Islet precursor cell (in vitro differentiated cells): ENCODE data around the gene PPP4R3A.
"Not testable (repeated sequence)": the region's sequence is repeated elsewhere in the genome, so short reads cannot be mapped to it uniquely, and the experiment has no call there.

Experiments used
- DNase-seq: peaks from one replicate; pipeline ENCODE4 v3.0.0-alpha.2; 2018

The PPP4R3A gene

DNA sequence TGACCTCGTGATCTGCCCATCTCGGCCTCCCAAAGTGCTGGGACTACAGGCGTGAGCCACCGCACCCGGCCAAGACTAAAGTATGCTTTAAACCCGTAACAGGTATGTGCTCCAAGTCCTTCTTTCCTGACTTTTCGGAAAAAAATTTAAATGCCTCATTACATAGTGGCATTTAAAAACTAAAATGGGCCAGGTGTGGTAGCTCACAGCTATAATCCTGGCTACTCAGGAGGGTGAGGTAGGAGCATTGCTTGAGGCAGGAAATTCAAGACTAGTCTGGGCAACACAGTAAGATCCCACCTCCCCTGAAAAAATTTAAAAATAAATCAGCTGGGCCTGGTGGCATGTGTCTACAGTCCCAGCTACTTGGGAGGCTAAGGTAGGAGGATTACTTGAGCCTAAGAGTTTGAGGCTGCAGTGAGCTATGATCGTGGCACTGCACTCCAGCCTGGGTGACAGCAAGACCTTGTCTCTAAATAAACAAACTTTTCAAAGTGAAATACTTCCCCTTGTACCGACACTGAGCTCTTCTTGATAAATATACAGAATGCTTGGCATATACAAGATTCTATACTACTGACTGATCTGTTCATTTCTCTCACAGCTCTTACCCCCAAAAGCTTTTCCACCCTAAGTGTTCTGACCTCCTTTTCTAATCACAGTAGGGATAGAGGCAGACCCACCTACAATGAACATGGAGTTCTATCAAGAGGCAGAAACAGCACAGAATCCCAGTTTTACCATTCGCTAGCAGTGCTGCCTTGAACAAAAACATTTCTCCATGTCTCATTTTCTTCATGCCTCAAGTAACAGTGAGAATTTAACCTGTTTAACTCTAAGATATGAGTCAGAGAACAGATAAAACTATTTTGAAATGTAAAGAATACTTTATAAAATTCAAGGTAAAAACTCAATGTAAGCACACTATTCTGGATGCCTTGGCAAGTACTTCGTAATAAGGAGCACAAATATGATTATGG, 7.9 kb downstream of the PPP4R3A start:
- no peak for DNase-seq

DNA sequence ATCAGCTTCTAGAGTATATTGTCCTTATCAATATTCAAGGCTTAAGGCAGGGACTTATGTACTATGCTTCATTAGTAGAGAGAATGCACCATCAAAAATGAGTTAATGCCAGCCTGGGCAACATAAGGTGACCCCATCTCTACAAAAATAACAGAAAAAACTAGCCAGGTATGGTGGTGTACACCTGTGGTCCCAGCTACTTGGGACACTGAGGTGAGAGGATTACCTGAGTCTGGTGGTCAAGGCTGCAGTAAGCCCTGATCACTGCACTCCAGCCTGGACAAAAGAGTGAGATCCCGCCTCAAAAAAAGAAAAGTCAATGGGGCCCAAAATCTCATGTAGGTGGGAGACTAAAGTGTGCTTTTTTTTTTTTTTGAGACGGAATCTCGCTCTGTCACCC, 8.8 kb downstream of the PPP4R3A start:
- no peak for DNase-seq

GRCh38 chr14:91496790-91497189, 13.3 kb downstream of the PPP4R3A start:
- DNase-seq = no peak

- DNase-seq = not testable (repeated sequence)
Observed at GRCh38 chr14:91494392-91495065, 15.6 kb downstream of the PPP4R3A start.

DNA sequence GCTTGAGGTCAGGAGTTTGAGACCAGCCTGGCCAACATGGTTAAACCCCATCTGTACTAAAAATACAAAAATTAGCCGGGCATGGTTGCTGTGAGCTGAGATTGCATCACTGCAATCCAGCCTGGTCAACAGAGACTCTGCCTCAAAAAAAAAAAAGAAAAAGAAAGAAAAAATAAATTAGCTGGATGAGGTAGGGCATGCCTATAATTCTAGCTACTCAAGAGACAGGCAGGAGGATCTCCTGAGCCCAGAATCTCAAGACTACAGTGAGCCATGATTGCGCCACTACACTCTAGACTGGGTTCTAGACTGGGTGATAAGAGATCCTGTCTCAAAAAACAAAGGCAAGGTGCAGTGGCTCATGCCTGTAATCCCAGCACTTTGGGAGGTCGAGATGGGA, 16.9 kb downstream of the PPP4R3A start:
- no peak for DNase-seq

DNA sequence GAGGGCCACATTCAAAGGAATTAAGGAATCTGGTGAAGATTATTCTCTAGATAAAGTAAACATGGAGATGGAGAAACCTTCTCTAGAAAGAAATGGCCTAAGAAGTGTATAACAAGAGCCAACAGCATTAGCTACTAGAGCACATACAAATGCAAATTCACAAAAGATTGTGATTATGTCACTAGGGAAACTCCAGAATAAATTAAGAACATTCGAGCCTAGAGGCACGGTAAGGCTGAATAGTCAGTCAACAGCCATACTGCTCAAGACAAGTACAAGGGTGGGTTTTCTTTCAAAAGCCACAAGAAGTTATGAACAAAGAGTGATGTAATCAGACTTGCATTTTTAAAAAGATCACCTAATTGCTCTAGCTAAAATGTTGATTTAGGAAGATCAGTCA, 25.4 kb downstream of the PPP4R3A start:
- no peak for DNase-seq

DNA sequence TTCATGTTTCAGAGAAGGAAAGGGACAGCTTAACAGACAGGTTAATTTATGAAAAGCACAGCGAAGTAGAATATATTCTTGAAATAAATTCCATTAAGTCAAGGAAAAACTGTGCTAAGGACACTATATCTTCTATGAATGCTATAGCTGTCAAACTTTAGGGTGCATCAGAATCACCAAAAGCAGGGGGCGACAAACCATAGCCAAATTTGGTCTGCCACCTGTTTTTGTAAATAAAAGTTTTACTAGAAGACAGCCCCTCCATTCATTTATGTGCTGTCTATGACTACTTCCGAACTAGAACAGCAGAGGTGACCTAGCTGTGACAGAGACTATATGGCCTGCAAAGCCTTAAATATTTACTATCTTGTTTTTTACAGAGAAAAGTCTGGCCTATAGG, 25.9 kb downstream of the PPP4R3A start:
- DNase-seq = no peak

- DNase-seq = no peak
Observed at GRCh38 chr14:91482263-91483013, 27.7 kb downstream of the PPP4R3A start.

GRCh38 chr14:91477388-91477787, 32.7 kb downstream of the PPP4R3A start:
- DNase-seq = no peak

DNA sequence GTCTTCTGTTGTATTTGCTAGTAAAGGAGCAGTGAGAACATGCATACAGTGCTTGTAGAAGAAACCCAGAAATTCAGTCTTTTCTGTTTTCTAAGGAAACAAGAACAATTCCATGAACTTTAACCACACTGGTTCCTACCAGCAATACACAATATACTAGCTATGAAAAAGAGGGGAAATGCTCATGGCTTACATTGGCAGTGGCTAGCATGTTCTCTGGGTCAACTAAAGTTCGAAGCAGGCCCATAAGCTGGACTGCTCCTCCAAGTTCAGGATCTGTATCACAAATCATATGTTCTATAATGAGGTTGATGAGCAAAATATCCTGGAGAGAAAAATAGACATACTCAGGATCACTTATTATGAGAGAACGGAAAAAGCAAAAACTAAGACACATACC, 37.1 kb downstream of the PPP4R3A start:
- no peak for DNase-seq

DNA sequence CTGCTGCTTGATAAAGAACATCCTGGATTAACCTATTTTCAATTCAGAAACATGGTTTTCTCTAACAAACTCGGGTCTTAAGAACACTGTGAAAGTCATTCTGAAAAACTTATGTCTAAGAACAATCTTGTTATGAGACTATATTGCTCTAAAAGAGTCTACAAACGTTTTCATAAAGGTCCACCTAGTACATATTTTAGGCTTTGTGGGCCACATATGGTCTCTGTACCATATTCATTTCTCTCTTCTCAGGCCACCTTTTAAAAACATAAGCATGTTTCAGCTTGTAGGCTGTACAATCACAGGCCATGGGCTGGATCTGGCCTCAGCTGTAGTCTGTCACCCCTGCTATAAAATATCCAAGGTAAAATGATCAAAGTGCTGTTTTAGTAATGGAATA, 39.9 kb downstream of the PPP4R3A start:
- no peak for DNase-seq

- no peak for DNase-seq
Observed at GRCh38 chr14:91466192-91466591, 43.9 kb downstream of the PPP4R3A start.

GRCh38 chr14:91464615-91465205, 45.4 kb downstream of the PPP4R3A start:
- DNase-seq = no peak

DNA sequence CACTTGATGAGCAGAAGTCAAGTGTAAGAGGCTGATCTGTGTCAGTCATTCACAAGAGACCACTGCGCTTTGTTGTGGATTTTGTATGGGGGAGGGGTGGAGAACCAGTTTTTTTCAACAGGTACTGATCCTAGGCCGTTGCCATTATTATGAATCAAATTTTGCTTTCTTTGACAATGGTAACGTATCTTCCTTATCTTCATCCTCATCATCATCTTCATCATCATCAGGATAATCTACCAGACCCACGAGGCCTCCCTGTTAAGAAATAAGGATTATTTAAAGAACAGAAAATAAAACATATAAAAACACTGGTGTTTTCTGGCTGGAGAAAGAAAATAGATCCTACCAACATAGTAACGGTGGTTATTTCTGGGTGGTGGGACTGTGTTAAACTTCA, 51.5 kb downstream of the PPP4R3A start:
- DNase-seq = no peak

- DNase-seq = no peak
Observed at GRCh38 chr14:91456283-91456682, 53.8 kb downstream of the PPP4R3A start.

DNA sequence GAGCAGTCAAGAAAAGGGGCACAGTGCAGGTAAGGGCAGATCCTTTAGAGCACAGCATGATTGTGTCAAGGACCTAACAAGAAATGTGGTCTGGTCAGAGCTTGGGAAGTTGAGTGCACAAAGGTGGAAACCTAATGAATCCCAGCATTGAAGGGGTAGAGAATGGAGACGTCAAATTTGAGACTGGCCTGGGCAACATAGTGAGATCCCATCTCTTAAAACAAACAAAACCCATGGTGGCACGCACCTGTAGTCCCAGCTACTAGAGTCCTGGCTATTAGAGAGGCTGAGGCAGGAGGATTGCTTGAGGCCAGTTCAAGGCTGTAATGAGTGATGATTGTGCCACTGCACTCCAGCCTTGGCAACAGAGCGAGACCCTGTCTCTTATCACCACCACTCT, 55.5 kb downstream of the PPP4R3A start:
- DNase-seq = no peak

- DNase-seq = no peak
Observed at GRCh38 chr14:91454155-91454554, 56.0 kb downstream of the PPP4R3A start.

GRCh38 chr14:91453744-91454143, 56.4 kb downstream of the PPP4R3A start:
- DNase-seq = no peak

DNA sequence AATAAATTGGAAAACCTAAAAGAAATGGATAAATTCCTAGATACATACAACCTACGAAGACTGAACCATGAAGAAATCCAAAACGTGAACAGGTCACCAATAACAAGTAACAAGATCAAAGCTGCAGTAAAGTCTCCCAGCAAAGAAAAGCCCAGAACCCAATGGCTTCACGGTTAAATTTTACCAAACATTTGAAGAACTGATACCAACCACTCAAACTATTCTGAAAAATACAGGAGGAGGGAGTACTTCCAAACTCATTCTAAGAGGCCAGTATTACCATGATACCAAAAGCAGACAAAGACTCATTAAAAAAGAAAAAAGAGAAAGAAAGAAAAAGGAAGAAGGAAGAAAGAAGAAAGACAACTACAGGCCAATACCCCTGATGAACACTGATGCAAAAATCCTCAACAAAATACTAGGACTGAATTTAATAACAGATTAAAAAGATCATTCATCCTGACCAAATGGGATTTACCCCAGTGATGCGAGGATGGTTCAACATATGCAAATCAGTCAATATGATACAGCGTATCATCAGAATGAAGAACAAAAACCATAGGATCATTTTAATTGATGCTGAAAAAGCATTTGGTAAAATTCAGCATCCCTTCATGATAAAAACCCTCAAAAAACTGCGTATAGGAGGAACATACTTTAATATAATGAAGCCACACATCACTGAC, 65.6 kb downstream of the PPP4R3A start:
- no peak for DNase-seq

- DNase-seq = no peak
Observed at GRCh38 chr14:91439345-91439744, 70.8 kb downstream of the PPP4R3A start.

DNA sequence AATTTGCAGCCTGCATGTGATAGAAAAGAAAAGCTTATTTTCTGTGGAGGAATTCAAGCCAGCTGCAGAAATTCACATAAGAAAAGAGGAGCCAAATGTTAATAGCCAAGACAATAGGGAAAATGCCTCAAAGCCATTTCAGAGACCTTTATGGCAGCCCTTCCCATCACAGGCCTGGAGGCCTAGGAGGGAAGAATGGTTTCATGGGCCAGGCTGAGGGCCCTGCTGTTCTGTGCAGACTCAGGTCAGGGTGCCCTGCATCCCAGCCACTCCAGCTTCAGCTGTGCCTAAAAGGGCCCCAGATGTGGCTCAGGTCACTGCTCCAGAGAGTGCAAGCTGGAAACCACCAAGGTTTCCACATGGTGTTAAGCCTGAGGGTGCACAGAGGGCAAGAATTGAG, 71.3 kb downstream of the PPP4R3A start:
- DNase-seq = no peak

- not testable (repeated sequence) for DNase-seq
Observed at GRCh38 chr14:91436266-91436665, 73.8 kb downstream of the PPP4R3A start.
